Effector CD8-positive, alpha-beta T cell (primary cell): ENCODE results near the gene SOD1.

ENCODE experiments used
- DNase-seq: peaks from one replicate; lab custom pipeline; 2025; lab: John Stamatoyannopoulos, UW

SOD1 gene

DNA sequence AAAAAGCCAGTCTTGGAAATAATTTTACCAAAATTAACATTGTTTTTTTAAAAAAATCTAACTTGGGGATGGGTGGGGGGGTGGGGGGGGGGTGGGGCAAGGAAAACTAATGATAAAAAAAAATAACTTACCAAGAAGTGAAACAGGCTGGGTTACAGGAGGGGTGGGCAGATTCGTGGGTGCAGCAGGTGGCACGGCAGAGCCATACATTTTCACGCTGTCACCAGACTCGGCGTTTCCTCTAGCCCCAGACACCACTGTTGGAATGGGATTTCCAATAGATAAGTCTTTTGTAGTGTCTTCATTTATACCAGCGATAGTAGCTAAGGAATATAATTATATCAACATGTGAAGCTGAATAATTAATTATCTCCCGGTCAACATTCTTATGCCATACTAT, 25.4 kb downstream of the SOD1 start:
- DNase-seq = no peak

DNA sequence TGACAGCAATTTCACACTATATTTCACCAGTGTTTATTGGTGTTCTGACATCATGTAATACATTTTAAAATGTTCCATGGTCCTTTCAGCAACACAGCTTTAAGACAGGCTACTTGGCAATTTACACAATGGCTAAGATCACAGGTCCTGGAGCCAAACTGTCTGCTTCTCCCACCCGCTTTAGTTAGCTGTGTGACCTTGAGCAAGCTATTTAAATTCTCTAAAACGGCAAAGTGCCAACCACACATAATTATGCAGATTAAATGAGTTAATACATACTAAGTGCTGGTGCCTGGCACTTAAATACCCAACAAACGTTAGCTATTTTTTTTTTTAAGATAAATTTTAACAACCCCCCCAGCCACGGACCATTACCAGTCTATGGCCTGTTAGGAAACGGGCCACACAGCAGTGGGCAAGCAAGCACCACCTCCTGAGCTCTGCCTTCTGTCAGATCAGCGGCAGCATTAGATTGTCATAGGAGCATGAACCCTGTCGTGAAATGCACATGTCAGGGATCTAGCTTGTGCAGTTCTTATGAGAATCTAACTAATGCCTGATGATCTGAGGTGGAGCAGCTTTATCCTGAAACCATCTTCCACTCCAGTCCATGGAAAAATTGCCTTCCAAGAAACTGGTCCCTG, 26.9 kb downstream of the SOD1 start:
- no peak for DNase-seq

DNA sequence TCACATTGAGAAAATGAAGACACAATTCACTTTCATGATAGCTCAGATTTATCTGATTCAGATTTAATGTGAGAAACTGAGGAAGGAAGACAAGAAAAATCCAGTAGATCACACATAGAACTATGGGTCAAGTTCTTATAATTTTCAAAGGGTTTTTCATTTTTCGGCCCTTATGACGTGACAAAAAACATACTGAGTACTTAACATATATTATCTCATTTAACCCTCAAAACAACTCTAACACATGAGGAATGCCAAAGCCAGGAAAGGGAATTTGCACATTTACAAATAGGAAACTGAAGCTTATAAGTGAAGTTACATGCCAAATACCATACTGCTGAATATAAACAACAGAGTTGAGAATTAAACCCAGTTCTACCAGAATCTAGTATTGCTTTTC, 27.6 kb downstream of the SOD1 start:
- no peak for DNase-seq

DNA sequence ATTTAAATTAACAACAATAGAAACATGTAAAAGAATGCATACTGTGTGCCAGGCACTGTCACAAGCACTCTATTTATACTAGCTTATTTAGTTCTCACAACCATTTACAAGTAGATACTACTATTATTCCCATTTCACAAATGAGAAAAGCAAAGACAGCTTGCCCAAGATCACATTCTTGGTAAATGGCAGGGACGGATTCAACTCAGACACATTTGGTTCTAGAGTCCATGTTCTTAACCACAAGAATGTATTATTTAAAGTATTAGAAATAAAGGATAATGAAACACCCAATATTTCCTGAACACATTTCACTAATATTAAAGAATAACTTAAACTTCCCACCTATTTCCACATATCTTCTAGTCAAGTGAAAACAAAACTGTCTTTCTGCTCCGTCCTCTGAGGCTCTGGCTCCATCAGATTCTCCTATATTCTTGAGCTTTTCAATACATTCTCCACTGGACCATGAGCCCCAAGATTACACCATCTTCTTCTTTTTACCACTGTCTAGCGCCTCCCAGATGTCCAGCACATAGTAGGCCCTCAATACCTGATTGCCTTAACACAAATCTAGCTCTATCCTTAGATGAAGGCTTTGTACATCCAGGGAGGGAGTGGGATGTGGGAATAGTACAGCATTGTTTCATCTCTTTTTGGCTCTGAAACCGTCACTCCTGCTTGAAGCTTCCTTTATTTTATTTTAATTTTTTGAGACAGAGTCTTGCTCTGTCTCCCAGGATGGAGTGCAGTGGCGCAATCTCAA, 29.3 kb downstream of the SOD1 start:
- no peak for DNase-seq

DNA sequence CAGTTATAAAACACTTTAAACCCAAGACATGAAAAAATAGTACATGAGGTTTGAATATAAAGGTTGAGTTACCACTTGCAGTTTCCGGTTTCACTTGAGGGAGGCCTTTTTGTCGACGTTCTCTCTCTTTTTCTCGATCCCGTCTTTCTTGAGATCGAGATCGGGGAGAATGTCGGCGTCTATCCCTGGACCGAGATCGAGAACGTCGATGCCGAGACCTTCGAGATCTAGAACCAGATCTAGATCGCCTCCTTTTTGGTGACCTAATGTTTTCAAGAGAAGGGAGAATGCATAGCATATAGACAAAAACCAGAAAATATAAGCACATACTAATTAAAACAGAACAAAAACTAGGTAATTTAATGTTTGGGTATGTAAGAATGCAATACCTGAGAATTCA, 33.7 kb downstream of the SOD1 start:
- DNase-seq = no peak

DNA sequence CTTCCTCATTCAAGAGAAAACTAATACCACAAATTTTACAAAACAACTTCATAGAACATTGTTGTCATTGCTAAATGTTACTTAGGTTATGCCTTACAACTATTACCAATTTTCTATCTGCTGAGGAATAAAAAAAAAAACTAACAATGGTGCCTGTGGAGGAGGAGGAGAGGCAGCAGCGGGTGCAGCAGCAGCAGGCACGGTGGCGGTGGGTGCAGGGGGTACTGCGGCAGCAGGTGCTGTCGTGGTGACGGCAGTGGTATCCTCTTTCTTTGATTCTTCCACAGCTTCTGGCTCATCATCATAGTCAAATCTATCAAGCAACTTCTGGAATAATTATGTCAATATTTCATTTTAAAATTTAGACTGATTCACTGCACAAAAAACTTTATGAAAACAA, 36.9 kb downstream of the SOD1 start:
- no peak for DNase-seq

DNA sequence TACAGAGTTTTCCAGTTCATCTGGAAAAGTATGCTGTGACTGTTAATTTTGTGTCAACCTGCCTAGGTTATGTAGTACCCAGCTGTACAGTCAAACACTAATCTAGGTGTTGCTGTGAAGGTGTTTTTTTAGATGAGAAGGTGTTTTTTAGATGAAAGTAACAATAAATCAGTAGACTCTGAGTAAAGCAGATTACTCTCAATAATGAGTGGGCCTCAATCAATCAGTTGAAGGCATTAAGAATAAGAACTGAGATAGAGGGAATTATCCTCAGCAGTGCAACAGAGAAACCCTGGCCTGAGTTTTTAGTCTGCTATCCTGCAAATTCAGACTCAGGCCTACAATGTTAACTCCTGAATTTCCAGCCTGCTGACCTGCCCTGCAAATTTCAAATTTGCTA, 39.0 kb downstream of the SOD1 start:
- no peak for DNase-seq

DNA sequence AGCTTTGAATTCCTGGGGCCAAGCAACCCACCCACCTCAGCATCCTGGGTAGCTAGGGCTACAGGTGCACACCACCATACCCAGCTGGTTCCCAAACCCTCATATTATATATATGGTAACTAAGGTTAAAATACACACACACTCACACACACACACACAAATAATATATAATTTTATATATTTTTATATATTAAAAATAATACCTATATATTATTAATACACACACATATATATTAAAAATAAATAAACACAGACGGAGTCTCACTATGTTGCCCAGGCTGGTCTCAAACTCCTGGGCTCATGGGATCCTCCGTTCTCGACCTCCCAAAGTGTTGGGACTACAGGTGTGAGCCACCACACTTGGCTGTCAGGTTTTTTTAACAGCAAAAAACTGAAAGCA, 40.5 kb downstream of the SOD1 start:
- no peak for DNase-seq

DNA sequence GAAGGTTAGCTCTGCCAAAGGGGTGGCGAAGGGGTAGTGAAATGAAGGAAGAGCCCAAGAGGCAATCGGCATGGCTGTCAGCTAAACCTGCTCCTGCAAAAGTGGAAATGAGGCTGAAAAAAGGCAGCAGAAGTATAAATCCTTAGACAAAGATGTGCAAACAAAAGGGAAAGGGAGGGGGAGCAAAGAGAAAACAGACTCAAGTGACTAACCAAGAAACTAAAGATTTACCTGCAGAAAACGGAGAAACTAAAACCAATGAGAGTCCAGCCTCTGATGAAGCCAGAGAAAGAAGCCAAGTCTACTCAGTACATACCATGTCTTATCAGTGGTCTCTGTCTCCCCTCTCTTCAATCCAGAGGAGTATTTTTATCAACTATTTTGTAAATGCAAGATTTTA, 47.1 kb downstream of the SOD1 start:
- DNase-seq = no peak

DNA sequence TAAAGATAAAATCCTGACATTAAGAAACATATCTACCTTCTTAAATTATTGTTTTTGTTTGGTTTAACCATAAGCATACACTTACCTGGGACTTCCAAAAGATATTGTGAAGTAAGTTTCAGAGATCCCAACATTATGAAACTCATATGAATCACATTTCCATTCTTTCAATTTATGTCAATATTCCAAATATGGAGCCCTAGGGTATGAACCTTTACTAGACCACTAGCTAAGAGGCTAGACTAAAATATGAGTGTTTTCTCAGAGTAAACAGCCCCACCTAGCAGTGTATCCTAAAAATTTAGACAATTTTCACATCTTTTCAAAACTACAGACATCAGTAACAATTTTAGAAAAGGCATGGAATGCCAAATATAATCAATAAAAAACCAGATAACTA, 48.0 kb downstream of the SOD1 start:
- no peak for DNase-seq

DNA sequence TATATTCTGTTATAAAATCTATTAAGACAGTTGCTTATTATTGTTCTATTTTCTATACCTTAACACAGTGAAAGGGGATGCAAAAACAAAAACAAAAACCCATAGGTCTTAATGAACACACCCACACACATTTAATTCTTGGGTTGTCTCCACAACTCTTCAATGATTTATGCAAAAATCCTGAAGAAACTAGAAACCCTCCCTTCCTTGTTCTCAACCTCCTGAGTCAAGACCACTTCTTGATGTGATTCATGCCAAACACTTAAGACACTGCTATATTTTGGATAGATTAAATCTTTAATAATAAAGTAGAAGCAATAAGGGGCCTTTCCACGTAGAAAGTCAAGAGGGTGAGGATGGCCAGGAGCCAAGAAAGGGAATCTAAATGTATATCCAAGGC, 49.0 kb downstream of the SOD1 start:
- DNase-seq = no peak

DNA sequence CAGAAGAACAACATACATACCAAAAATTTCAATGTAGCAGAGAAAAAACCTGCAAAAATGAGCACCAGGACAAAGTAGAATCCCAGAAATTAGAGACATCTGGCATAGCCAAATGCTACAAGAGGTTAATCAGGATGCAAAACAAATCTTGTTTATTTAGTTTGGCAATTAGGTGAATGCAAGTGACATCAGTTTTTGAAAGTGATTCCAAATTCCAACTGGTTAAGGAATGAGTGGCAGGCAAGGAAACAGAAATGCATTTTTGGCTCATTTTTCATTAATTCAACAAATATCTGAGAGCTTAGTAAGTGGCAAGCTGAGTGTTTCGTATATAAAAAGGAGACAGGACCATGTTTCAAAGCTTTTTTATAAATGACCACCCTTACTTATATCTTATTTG, 51.1 kb downstream of the SOD1 start:
- DNase-seq = no peak

DNA sequence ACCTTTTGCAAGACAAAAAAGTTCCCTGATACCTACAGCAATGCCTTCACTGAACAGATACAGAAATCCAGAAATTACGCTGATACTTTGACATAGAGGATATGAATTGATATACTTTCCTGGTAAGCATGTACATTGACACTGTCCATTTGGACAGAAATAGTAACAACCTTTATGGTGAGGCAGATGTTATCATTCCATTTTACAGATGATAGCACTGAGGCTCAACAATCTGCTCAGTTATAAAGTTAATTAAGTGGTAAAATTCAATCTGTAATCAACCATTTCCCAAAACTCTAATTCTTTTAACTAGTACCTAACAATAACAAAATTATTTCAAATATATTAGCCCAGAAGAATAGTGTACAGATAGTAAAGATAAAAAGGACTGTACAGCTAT, 51.8 kb downstream of the SOD1 start:
- DNase-seq = no peak

DNA sequence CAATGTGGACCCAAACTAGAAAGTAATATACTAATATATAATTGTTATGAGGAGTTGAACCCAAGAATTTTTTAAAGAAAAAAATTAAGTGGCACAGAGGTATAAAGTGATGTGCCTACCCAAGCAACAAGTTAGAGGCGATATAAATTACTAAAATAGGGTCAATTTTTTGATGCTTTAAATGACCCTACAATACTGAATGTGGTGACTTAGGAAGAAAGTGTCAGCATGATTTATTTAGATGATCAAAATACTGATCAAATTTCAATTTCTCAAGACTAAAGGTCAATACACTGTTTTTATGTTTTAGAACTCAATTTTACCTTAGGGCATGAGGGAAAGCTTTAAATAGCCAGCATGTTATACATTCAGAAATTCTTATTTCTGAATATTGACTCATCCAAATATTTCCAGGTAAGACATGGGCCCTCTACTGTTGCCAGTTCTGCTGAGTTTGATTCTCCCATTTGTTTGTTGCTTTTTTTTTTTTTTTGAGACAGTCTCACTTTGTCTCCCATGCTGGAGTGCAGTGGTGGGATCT, 52.3 kb downstream of the SOD1 start:
- DNase-seq = no peak

DNA sequence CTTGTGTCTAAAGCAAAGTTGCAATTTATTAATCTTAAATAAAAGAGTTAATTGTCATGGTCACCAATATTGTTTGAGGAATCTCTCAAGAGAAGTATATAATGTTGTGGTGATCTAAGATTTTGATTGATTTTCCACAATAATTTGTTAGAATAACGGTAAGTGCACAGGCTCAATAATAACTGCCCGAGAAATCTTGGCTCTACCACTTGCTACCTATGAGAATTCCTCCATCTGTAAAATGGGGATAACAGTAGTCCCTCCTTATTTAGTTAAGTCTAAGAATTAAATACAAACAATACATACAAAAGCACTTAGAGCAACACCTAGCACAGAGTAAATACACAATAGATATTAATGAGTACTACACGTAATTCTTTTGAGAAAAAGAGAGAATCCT, 53.6 kb downstream of the SOD1 start:
- no peak for DNase-seq

DNA sequence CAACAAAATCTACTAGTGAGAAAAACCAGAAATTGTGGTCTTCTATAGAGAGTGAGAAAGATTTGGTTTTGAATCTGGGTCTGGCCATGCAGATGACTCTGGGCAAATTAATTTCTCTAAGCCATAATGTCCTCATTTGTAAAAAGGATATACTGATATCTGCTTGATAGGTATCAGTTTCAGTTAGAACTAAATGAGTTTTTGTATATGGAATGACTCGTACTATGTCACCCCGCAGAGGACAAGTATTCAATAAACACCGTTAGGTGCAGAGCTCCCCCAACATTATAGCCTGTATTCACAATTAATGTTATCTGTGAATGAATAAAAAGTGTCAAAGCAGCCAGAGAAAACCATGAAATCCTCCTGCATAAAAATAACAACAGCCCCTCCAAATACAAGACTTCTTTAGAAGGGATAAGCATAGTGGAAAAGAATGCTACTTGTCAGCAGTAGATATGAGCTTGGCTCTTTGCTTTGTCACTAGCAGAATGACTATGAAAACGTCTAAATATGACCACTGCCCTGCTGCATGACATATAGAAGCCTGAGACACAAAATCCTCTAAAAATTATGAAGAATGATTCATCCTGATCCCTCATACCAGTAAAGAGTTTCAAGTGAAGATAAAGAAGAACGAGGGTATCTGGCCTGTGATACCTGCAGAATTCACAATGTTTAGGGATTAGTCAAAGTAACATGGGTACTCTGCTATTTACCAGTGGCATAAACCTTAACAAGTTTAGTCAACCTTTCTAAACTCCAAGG, 54.7 kb downstream of the SOD1 start:
- DNase-seq = no peak

DNA sequence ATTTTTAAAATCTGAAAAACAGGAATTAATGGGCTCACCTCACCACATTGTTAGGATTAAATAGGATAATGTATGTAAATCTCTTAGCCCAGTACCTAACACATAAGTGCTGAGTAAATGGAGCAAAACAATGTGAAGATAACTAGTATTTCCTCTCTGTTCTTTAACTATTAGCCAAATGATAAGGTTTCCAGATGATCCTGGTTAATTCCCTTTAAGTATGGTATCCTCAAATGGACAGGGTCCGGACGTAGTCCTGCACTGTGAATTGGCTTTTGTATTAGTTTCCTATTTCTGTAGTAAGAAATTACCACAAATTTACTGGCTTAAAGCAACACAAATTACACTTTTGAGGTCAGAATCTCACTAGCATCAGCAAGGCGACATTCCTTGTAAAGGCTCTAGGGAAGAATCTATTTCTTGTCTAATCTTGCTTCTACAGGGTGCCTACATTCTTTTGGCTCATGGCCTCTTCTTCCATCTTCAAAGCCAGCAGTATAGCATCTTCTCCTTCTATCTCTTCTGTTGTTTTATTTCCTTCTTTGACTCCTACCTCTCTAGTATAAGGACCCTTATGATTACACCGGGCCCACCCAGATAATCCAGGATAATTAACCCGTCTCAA, 55.4 kb downstream of the SOD1 start:
- DNase-seq = no peak

DNA sequence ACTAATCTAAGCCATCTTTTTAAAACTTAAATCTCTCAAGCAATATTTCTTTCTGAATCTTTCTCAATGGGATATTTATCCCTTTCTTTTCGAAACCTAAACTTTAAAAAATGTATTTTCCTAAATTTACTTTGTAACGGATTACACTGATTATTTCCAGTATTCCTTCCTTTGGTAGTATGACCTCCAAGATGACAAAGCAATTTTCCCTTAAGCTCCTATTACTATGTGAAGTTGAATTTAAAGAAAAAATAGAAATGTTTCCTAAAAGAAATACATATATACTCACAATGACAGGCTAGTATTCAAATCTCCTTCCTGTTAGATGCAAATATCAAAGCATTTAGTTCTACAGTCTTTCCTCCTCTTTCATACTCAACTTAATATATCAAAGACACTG, 56.6 kb downstream of the SOD1 start:
- no peak for DNase-seq
